Endothelial cell of umbilical vein (primary cell): Measurements from ENCODE around the gene GALNT2. TPM values are rescaled to one million over a fixed set of nuclear protein-coding genes. Genes with fewer than 3 reads are reported as not detected.

Source experiments
- BruUV-seq: library from RNA; stranded (reverse); fragments of 400-500 nt; replicated peaks from 2 replicates; lab custom pipeline; 2021; lab: Mats Ljungman, UMichigan
- CTCF ChIA-PET: fragments of 300-600, 350-600 bp; sonication (Branson Sonifier 250); formaldehyde crosslinking; loops from one replicate; lab custom pipeline; 2021; ENCODE audit warnings: antibody characterized with exemption, inconsistent platforms; lab: Charles Lee
- POLR2A ChIA-PET: fragments of 300-600, 350-600 bp; sonication (Branson Sonifier 250); formaldehyde crosslinking; loops from one replicate; lab custom pipeline; 2021; ENCODE audit warnings: antibody characterized with exemption, inconsistent platforms; lab: Charles Lee
- DNase-seq: peaks from one replicate; pipeline ENCODE4 v3.0.0-alpha.2; 2011; ENCODE audit warnings: low read depth, low spot score
- FAIRE-seq: peaks from 2 replicates; lab custom pipeline; 2011; peaks lifted over from hg19 to GRCh38; lab: Jason Lieb, UNC
- H2AFZ ChIP-seq: 2 replicates; pipeline ENCODE4 v1.6.0; 2012; ENCODE audit warnings: low read depth, low read length, control low read depth, inconsistent platforms
- H3K27ac ChIP-seq: 2 replicates; pipeline ENCODE4 v1.5.1; 2011; ENCODE audit warnings: low read depth, mild to moderate bottlenecking, control low read depth, low read length, moderate library complexity; ENCODE audit not compliant: insufficient read depth
- H3K27me3 ChIP-seq, 2 experiments: 2 replicates each; pipeline versions ENCODE4 v1.6.0 to v1.6.1; 2011; ENCODE audit warnings: low read length in 2 of 2, mixed read lengths in 1 of 2; ENCODE audit not compliant: control insufficient read depth in 2 of 2, insufficient read depth in 2 of 2
- H3K36me3 ChIP-seq, 2 experiments: 2 replicates in 1 of 2; 3 replicates in 1 of 2; pipeline ENCODE4 v1.5.1; 2011; ENCODE audit warnings: low read length in 2 of 2, mild to moderate bottlenecking in 1 of 2, moderate library complexity in 1 of 2; ENCODE audit not compliant: control insufficient read depth in 2 of 2, insufficient read depth in 2 of 2; ENCODE audit errors: extremely low read depth in 1 of 2
- H3K4me1 ChIP-seq: 3 replicates; pipeline ENCODE4 v1.5.1; 2011; ENCODE audit warnings: mild to moderate bottlenecking, low read length; ENCODE audit not compliant: control insufficient read depth, insufficient read depth; ENCODE audit errors: extremely low read depth
- H3K4me2 ChIP-seq: 2 replicates; pipeline ENCODE4 v1.6.1; 2011; ENCODE audit warnings: low read length, control low read depth, mixed read lengths; ENCODE audit not compliant: insufficient read depth
- H3K4me3 ChIP-seq, 3 experiments: fragments of 200-600 bp in 1 of 3; sonication (generic), shearing (Covaris generic) in 1 of 3; replicated peaks in 1 of 3; 2 replicates each; pipeline ENCODE4 v1.5.1; 2011 to 2016; ENCODE audit warnings: control low read depth in 3 of 3, low read length in 3 of 3, mild to moderate bottlenecking in 2 of 3, inconsistent platforms in 1 of 3, low read depth in 1 of 3, moderate library complexity in 1 of 3; ENCODE audit not compliant: insufficient read depth in 1 of 3
- H3K79me2 ChIP-seq: 2 replicates; pipeline ENCODE4 v1.6.0; 2012; ENCODE audit warnings: low read length, inconsistent platforms; ENCODE audit not compliant: control insufficient read depth, insufficient read depth
- H3K9ac ChIP-seq: replicated peaks from 2 replicates; pipeline ENCODE3; 2011; ENCODE audit warnings: low read length, control low read depth; ENCODE audit not compliant: insufficient read depth; ENCODE audit errors: extremely low read depth
- H3K9me1 ChIP-seq: replicated peaks from 3 replicates; pipeline ENCODE4 v1.6.0; 2011; ENCODE audit warnings: mild to moderate bottlenecking, low read length; ENCODE audit not compliant: control insufficient read depth, insufficient read depth; ENCODE audit errors: extremely low read depth
- H3K9me3 ChIP-seq: replicated peaks from 2 replicates; pipeline ENCODE4 v1.5.1; 2012; ENCODE audit warnings: low read length, inconsistent platforms; ENCODE audit not compliant: control insufficient read depth, insufficient read depth
- H4K20me1 ChIP-seq: replicated peaks from 2 replicates; pipeline ENCODE3; 2011; ENCODE audit warnings: mild to moderate bottlenecking, low read length; ENCODE audit not compliant: control insufficient read depth, insufficient read depth; ENCODE audit errors: extremely low read depth
- EZH2 ChIP-seq: IDR thresholded peaks from 2 replicates; pipeline ENCODE4 v1.6.1; 2012; ENCODE audit warnings: borderline replicate concordance, low read depth, mild to moderate bottlenecking, moderate library complexity, low read length, inconsistent platforms; ENCODE audit not compliant: severe bottlenecking
- FOS ChIP-seq: IDR thresholded peaks from 2 replicates; pipeline ENCODE4 v1.6.1; 2011; ENCODE audit warnings: mild to moderate bottlenecking, low read length, moderate library complexity, borderline replicate concordance; ENCODE audit not compliant: insufficient read depth
- GATA2 ChIP-seq: IDR thresholded peaks from 2 replicates; pipeline ENCODE4 v1.7.0; 2011; ENCODE audit warnings: low read depth, mild to moderate bottlenecking, moderate library complexity, mixed read lengths, low read length; ENCODE audit not compliant: insufficient read length, insufficient read depth
- JUN ChIP-seq: IDR thresholded peaks from 2 replicates; pipeline ENCODE4 v1.6.1; 2011; ENCODE audit warnings: borderline replicate concordance, low read depth; ENCODE audit not compliant: insufficient read length, insufficient read depth
- MYC ChIP-seq: IDR thresholded peaks from one replicate; pipeline ENCODE4 v1.6.1; 2011; ENCODE audit warnings: mild to moderate bottlenecking, low read depth, low read length
- POLR2A ChIP-seq: IDR thresholded peaks from 2 replicates; pipeline ENCODE4 v1.6.1; 2012; ENCODE audit warnings: low read depth, mild to moderate bottlenecking, control low read depth, low read length
- POLR2AphosphoS5 ChIP-seq: IDR thresholded peaks from 2 replicates; pipeline ENCODE4 v1.6.1; 2012; ENCODE audit warnings: low read depth, mild to moderate bottlenecking, control low read depth, low read length, moderate library complexity; ENCODE audit not compliant: insufficient read depth
- dilution Hi-C: fragments of 300-500 bp; cut with MboI; formaldehyde crosslinking; loops from one replicate; pipeline ENCODE4 v1.15.0; 2019; ENCODE audit warnings: low sequenced_read_pairs; ENCODE audit not compliant: extremely low pct_ligation_motif_present
- intact Hi-C: fragments of 100-400 bp; cut with micrococcal nuclease; formaldehyde crosslinking; loops from one replicate; pipeline ENCODE4 v1.10.0; 2022
- polyA plus RNA-seq, 4 experiments: library from polyadenylated mRNA; depleted of rRNA in 3 of 4; stranded (reverse) in 3 of 4; unstranded in 1 of 4; fragments of >200 nt; gene quantifications; 2 replicates each; pipeline versions ENCODE4 v1.2.1 to v1.2.3, GENCODE V29; 2011 to 2012; ENCODE audit warnings: missing spikeins in 1 of 4
- total RNA-seq: library from RNA; stranded (reverse); gene quantifications from 2 replicates; pipeline ENCODE4 v1.2.3, GENCODE V29; 2021
- TF ChIP-seq, protein P1 (sequence below), 2 donors: IDR thresholded peaks; 1 replicate in 1 of 2; 2 replicates in 1 of 2; pipeline ENCODE4 v1.5.1; 2011; ENCODE audit warnings: low read length in 2 of 2, mild to moderate bottlenecking in 2 of 2, moderate library complexity in 2 of 2, control low read depth in 1 of 2, inconsistent platforms in 1 of 2, low read depth in 1 of 2; ENCODE audit not compliant: insufficient read depth in 1 of 2; ENCODE audit errors: extremely low read depth in 1 of 2
- TF ChIP-seq, protein P2 (sequence below): IDR thresholded peaks from 2 replicates; pipeline ENCODE4 v1.6.1; 2011; ENCODE audit not compliant: insufficient read depth, insufficient read length

GALNT2 gene
- total and polyA plus RNA-seq, 2 donors (not counting 3 experiments of a cell fraction or from before 2014, with no cell fraction given): 56.3 to 77.5 TPM

DNA sequence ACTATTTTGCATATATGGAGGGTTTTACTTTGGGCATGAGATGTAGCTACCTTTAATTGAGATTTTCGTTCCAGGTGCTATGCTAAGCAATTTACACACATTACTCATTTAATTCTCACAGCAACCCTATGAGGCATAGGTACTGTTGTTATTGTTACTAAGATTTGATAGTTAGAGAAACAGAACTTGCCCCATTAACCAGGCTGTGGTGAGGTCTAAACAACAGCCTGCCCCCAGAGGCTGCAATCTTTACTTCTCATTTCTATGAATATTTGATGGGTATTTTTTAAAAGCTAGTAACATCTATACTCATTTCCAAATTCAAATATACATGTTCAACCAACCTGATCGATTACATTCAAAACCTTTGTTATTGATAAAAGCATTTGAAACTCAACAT lies 155.6 kb downstream of the GALNT2 start:
- BruUV-seq: no TSS peak
- no peak overlapping the region for H3K4me3 ChIP-seq
- intact Hi-C loops: no loop called here
- ChIA-PET CTCF (interaction anchor here (0.6 to 1.0 kb wide), 3 partner anchors 9 to 507 kb away, joined by 3 to 4 read pairs (median 3); no protein-coding TSS in a partner anchor), POLR2A (no interaction called here)
- H3K4me2 ChIP-seq: no peak overlapping the region
- no peaks in the 10 kb centered on the region for H3K4me1 ChIP-seq
- no peak overlapping the region for H3K27ac ChIP-seq
- H3K9me1 ChIP-seq: no peaks in the 10 kb centered on the region
- no peak overlapping the region for H3K9ac ChIP-seq
- H3K27me3 ChIP-seq: no peaks in the 10 kb centered on the region
- no peaks in the 10 kb centered on the region for H3K79me2 ChIP-seq
- no peaks in the 10 kb centered on the region for H3K36me3 ChIP-seq
- H4K20me1 ChIP-seq: no peaks in the 10 kb centered on the region
- DNase-seq: no peak
- no peaks in the 10 kb centered on the region for H3K9me3 ChIP-seq
- no peak for FAIRE-seq
- dilution Hi-C loops: no loop called here
- TF ChIP-seq, protein P1, sequence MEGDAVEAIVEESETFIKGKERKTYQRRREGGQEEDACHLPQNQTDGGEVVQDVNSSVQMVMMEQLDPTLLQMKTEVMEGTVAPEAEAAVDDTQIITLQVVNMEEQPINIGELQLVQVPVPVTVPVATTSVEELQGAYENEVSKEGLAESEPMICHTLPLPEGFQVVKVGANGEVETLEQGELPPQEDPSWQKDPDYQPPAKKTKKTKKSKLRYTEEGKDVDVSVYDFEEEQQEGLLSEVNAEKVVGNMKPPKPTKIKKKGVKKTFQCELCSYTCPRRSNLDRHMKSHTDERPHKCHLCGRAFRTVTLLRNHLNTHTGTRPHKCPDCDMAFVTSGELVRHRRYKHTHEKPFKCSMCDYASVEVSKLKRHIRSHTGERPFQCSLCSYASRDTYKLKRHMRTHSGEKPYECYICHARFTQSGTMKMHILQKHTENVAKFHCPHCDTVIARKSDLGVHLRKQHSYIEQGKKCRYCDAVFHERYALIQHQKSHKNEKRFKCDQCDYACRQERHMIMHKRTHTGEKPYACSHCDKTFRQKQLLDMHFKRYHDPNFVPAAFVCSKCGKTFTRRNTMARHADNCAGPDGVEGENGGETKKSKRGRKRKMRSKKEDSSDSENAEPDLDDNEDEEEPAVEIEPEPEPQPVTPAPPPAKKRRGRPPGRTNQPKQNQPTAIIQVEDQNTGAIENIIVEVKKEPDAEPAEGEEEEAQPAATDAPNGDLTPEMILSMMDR (IDR thresholded peaks at IDR 0.05; ENCODE audit: extremely low read depth in 1 of 2, insufficient read depth in 1 of 2, low read depth in 1 of 2, low read length in 2 of 2): no peak
- TF ChIP-seq, protein P2, sequence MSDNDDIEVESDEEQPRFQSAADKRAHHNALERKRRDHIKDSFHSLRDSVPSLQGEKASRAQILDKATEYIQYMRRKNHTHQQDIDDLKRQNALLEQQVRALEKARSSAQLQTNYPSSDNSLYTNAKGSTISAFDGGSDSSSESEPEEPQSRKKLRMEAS: no peak
- no peak for TF ChIP-seq GATA2
- no peak for TF ChIP-seq POLR2A
- no peak for TF ChIP-seq FOS
- TF ChIP-seq JUN: no peak
- no peak for TF ChIP-seq EZH2
- TF ChIP-seq POLR2AphosphoS5: no peak
- no peak for TF ChIP-seq MYC
- no peak overlapping the region for H2AFZ ChIP-seq
